Glutamatergic neuron (in vitro differentiated cells): ENCODE results near the gene IRS1. TPM values are rescaled to one million over a fixed set of nuclear protein-coding genes. Genes with fewer than 3 reads are reported as not detected.

Source experiments
- DNase-seq: peaks from one replicate; pipeline ENCODE4 v3.0.0; 2022
- H3K27ac Mint-ChIP-seq: one replicate; pipeline ENCODE4 v1.8.0; 2020; ENCODE audit warnings: mild to moderate bottlenecking, mixed read lengths, inconsistent platforms; ENCODE audit not compliant: unreplicated experiment
- H3K27me3 Mint-ChIP-seq: one replicate; pipeline ENCODE4 v1.8.0; 2020; ENCODE audit warnings: mild to moderate bottlenecking, moderate library complexity, mixed read lengths, inconsistent platforms; ENCODE audit not compliant: unreplicated experiment
- H3K36me3 Mint-ChIP-seq: one replicate; pipeline ENCODE4 v1.8.0; 2020; ENCODE audit warnings: mild to moderate bottlenecking, mixed read lengths, inconsistent platforms; ENCODE audit not compliant: unreplicated experiment
- H3K4me1 Mint-ChIP-seq: one replicate; pipeline ENCODE4 v1.8.0; 2020; ENCODE audit warnings: mild to moderate bottlenecking, low read depth, mixed read lengths, inconsistent platforms; ENCODE audit not compliant: unreplicated experiment
- H3K4me3 Mint-ChIP-seq: one replicate; pipeline ENCODE4 v1.8.0; 2020; ENCODE audit warnings: mild to moderate bottlenecking, mixed read lengths, inconsistent platforms; ENCODE audit not compliant: unreplicated experiment
- H3K9me3 Mint-ChIP-seq: one replicate; pipeline ENCODE4 v1.8.0; 2020; ENCODE audit warnings: mild to moderate bottlenecking, moderate library complexity, mixed read lengths, inconsistent platforms; ENCODE audit not compliant: unreplicated experiment
- CTCF ChIP-seq: fragments of 200-600 bp; sonication (generic); IDR thresholded peaks from one replicate; pipeline ENCODE4 v1.5.0; 2021; ENCODE audit not compliant: partially characterized antibody, unreplicated experiment
- total RNA-seq: library from RNA; stranded (reverse); fragmentation: NEBNext Ultra II Directional; extraction: Animal tissue kit (Norgen Biotek cat#: 25700); gene quantifications from one replicate; pipeline ENCODE4 v1.2.1, GENCODE V29; 2021; ENCODE audit not compliant: unreplicated experiment

IRS1 gene
- total RNA-seq, 1 donor from 2014 or later, result 8.1 TPM

- peaks cover 2% of the 10 kb centered on the region for H3K27me3 Mint-ChIP-seq
- H3K4me3 Mint-ChIP-seq, result no peak overlapping the region
- DNase-seq, result no peak
- no peak for TF ChIP-seq CTCF
- peaks cover 2% of the 10 kb centered on the region for H3K9me3 Mint-ChIP-seq
- H3K27ac Mint-ChIP-seq, result no peak overlapping the region
- peaks cover 8% of the 10 kb centered on the region for H3K4me1 Mint-ChIP-seq
- no peaks in the 10 kb centered on the region for H3K36me3 Mint-ChIP-seq
Observed at GRCh38 chr2:226752887-226753286, 46.7 kb downstream of the IRS1 start.

- Mint-ChIP-seq H3K27ac (no peak overlapping the region), H3K36me3 (no peaks in the 10 kb centered on the region)
Observed at GRCh38 chr2:226747288-226747687, 52.3 kb downstream of the IRS1 start.

DNA sequence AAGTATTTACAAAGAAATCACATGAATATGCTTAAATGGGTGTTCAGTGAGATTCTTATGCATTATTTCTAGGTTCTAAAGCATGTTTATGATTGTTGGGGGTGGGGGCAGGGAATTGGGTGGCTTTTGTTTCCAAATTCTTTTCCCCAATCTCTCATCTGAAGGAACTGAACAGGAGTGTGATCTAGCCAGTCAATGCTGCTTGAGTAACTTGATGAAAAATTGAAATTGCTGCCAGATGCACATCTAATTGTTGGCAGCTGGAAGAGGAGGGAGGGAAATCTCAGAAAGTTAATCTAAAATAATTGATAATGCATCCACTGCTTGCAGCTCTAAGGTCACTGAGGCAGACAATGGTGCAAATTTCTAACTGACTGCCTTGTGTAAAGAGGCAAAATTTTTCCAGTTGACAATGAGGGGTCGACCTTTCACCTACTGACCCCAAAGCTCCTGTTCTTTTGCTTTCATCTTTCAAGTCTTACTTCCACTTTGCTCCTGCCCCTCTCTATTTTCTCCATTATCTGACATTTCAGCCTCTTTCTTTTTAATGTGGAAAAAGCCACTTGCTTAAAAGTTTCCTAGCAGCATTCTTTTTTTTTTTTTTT lies 53.3 kb downstream of the IRS1 start:
- Mint-ChIP-seq H3K36me3 (no peaks in the 10 kb centered on the region), H3K27me3 (peaks cover 2% of the 10 kb centered on the region), H3K27ac (no peak overlapping the region), H3K4me3 (no peak overlapping the region), H3K4me1 (no peaks in the 10 kb centered on the region), H3K9me3 (peaks cover 4% of the 10 kb centered on the region)
- TF ChIP-seq CTCF, result no peak
- DNase-seq, result no peak

More at GRCh38 chr2:226747288-226747687, 52.3 kb downstream of the IRS1 start:
- Mint-ChIP-seq H3K9me3 (peaks cover 4% of the 10 kb centered on the region), H3K4me3 (no peak overlapping the region), H3K27me3 (peaks cover 2% of the 10 kb centered on the region), H3K4me1 (no peaks in the 10 kb centered on the region)
- no peak for TF ChIP-seq CTCF
- no peak for DNase-seq

DNA sequence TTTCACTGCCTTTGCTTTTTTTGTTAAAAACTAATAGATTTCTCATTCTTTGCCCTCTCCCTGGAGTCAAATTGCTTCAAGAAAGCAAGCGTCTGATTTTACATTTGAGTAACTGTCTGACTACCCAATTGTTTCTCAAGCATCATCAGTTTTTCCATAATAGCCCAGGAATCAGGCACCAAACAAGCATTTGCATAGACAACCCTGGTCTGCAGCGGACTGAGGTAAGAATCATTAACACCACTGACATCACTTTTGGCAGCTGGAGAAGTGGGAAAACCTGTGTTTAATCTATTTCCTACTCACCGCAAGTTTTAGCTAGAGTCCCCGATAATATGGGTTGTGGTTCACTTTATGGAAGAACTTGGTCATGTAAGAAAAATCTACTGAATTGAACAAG lies 55.7 kb downstream of the IRS1 start:
- Mint-ChIP-seq H3K27me3 (no peaks in the 10 kb centered on the region), H3K9me3 (peaks cover 2% of the 10 kb centered on the region), H3K36me3 (no peaks in the 10 kb centered on the region), H3K4me3 (no peak overlapping the region), H3K4me1 (no peaks in the 10 kb centered on the region), H3K27ac (no peak overlapping the region)
- DNase-seq, result no peak
- TF ChIP-seq CTCF, result no peak

DNA sequence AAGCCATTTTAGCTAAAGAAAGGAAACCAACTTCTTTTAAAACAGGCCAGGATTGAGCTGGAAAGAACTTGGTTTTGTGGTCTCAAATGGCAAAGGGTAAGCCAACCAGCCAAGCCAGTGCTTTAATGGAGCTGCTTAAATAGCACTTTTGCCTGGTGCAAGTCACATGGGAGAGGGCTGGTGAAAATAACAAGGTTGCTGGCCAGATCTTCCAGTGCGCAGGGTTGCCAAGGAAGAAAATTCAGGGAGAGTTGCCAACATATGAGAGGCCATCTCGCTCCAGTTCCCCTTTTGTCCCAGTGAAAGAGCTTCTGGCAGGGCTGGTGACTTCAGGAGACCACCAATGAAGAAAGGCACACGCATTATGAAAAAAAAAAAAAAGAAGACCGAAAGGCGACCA lies 57.3 kb downstream of the IRS1 start:
- H3K4me1 Mint-ChIP-seq, result no peaks in the 10 kb centered on the region
- TF ChIP-seq CTCF, result no peak
- H3K4me3 Mint-ChIP-seq, result no peak overlapping the region
- no peaks in the 10 kb centered on the region for H3K27me3 Mint-ChIP-seq
- H3K9me3 Mint-ChIP-seq, result no peaks in the 10 kb centered on the region
- no peaks in the 10 kb centered on the region for H3K36me3 Mint-ChIP-seq
- H3K27ac Mint-ChIP-seq, result no peak overlapping the region
- DNase-seq, result no peak
